IPS-18c (cell line): ENCODE data around the gene SLC15A4.
"Not testable (repeated sequence)": the region's sequence is repeated elsewhere in the genome, so short reads cannot be mapped to it uniquely, and the experiment has no call there.

ENCODE experiments used
- H3K4me3 ChIP-seq: 2 replicates; pipeline ENCODE4 v1.7.0; 2013; ENCODE audit warnings: low read depth, mild to moderate bottlenecking, low read length, moderate library complexity; ENCODE audit not compliant: insufficient read depth
- H3K9me3 ChIP-seq: one replicate; pipeline ENCODE4 v1.6.1; 2013; ENCODE audit warnings: mild to moderate bottlenecking, low read length, moderate library complexity; ENCODE audit not compliant: control insufficient read depth, insufficient read depth

SLC15A4 gene

GRCh38 chr12:128819293-128820144, 4.2 kb downstream of the SLC15A4 start:
- Histone ChIP-seq H3K4me3 (no peak overlapping the region), H3K9me3 (no peaks in the 10 kb centered on the region)

- Histone ChIP-seq H3K4me3 (no peak overlapping the region), H3K9me3 (no peaks in the 10 kb centered on the region)
Observed at GRCh38 chr12:128818065-128819022, 5.4 kb downstream of the SLC15A4 start.

GRCh38 chr12:128817111-128818015, 6.4 kb downstream of the SLC15A4 start:
- no peak overlapping the region for H3K4me3 ChIP-seq
- H3K9me3 ChIP-seq, result no peaks in the 10 kb centered on the region

GRCh38 chr12:128816643-128816920, 7.2 kb downstream of the SLC15A4 start:
- H3K9me3 ChIP-seq, result no peaks in the 10 kb centered on the region
- H3K4me3 ChIP-seq, result no peak overlapping the region

- Histone ChIP-seq H3K9me3 (no peaks in the 10 kb centered on the region), H3K4me3 (no peak overlapping the region)
Observed at GRCh38 chr12:128815779-128816642, 7.7 kb downstream of the SLC15A4 start.

GRCh38 chr12:128814411-128815261, 9.1 kb downstream of the SLC15A4 start:
- H3K9me3 ChIP-seq, result no peaks in the 10 kb centered on the region
- H3K4me3 ChIP-seq, result no peak overlapping the region

- no peak overlapping the region for H3K4me3 ChIP-seq
Observed at GRCh38 chr12:128813883-128814282, 9.9 kb downstream of the SLC15A4 start.

GRCh38 chr12:128813392-128813791, 10.4 kb downstream of the SLC15A4 start:
- H3K9me3 ChIP-seq, result no peaks in the 10 kb centered on the region
- no peak overlapping the region for H3K4me3 ChIP-seq

More at GRCh38 chr12:128813883-128814282, 9.9 kb downstream of the SLC15A4 start:
- no peaks in the 10 kb centered on the region for H3K9me3 ChIP-seq

GRCh38 chr12:128811806-128812205, 12.0 kb downstream of the SLC15A4 start:
- no peaks in the 10 kb centered on the region for H3K9me3 ChIP-seq
- H3K4me3 ChIP-seq, result no peak overlapping the region

- Histone ChIP-seq H3K9me3 (no peaks in the 10 kb centered on the region), H3K4me3 (no peak overlapping the region)
Observed at GRCh38 chr12:128810182-128811127, 13.3 kb downstream of the SLC15A4 start.

- no peaks in the 10 kb centered on the region for H3K9me3 ChIP-seq
- H3K4me3 ChIP-seq, result no peak overlapping the region
Observed at GRCh38 chr12:128808651-128809050, 15.1 kb downstream of the SLC15A4 start.

- Histone ChIP-seq H3K9me3 (no peaks in the 10 kb centered on the region), H3K4me3 (no peak overlapping the region)
Observed at GRCh38 chr12:128807161-128807724, 16.5 kb downstream of the SLC15A4 start.

- H3K4me3 ChIP-seq, result no peak overlapping the region
- no peaks in the 10 kb centered on the region for H3K9me3 ChIP-seq
Observed at GRCh38 chr12:128806573-128806972, 17.2 kb downstream of the SLC15A4 start.

GRCh38 chr12:128805406-128805805, 18.4 kb downstream of the SLC15A4 start:
- H3K4me3 ChIP-seq, H3K9me3 ChIP-seq: not testable (repeated sequence)
